A673 (cell line): Measurements from ENCODE around the gene NUTM2A.
"Not testable (repeated sequence)": the region's sequence is repeated elsewhere in the genome, so short reads cannot be mapped to it uniquely, and the experiment has no call there.

Experiments
- CTCF ChIP-seq: fragments of 300-800, 200-600 bp; sonication (generic); conservative IDR thresholded peaks from 2 replicates; pipeline ENCODE4 v1.5.1; 2017; ENCODE audit warnings: low read depth, mild to moderate bottlenecking, antibody characterized with exemption, low read length, moderate library complexity, mixed read lengths
- EZH2 ChIP-seq: fragments of 200-600 bp; sonication (generic); IDR thresholded peaks from 2 replicates; pipeline ENCODE4 v1.6.1; 2017; ENCODE audit warnings: borderline replicate concordance, low read depth, mild to moderate bottlenecking, mixed read lengths, antibody characterized with exemption, low read length; ENCODE audit not compliant: poor library complexity, severe bottlenecking

- not testable (repeated sequence) for TF ChIP-seq CTCF, EZH2
These were observed at the start of gene NUTM2A for GRCh38 chr10:87225148-87225547.
